Neural crest cell (in vitro differentiated cells): ENCODE results near the gene CA12. TPM values are rescaled to one million over a fixed set of nuclear protein-coding genes. Genes with fewer than 3 reads are reported as not detected.

ENCODE experiments used
- DNase-seq: peaks from one replicate; pipeline ENCODE4 v3.0.0; 2021; ENCODE audit warnings: low read depth, mixed read lengths, low spot score
- H3K27ac Mint-ChIP-seq: one replicate; pipeline ENCODE4 v1.8.0; 2021; ENCODE audit warnings: mild to moderate bottlenecking, mixed read lengths; ENCODE audit not compliant: unreplicated experiment
- H3K27me3 Mint-ChIP-seq: 2 replicates; pipeline ENCODE4 v1.8.0; 2021; ENCODE audit warnings: low read depth, mild to moderate bottlenecking, mixed read lengths
- H3K36me3 Mint-ChIP-seq: 2 replicates; pipeline ENCODE4 v1.8.0; 2021; ENCODE audit warnings: low read depth, mild to moderate bottlenecking, mixed read lengths
- H3K4me1 Mint-ChIP-seq: 2 replicates; pipeline ENCODE4 v1.8.0; 2021; ENCODE audit warnings: mixed read lengths
- H3K4me3 Mint-ChIP-seq: one replicate; pipeline ENCODE4 v1.8.0; 2021; ENCODE audit warnings: mild to moderate bottlenecking, mixed read lengths
- H3K9me3 Mint-ChIP-seq: 2 replicates; pipeline ENCODE4 v1.8.0; 2021; ENCODE audit warnings: mixed read lengths
- CTCF ChIP-seq: fragments of 200-600 bp; sonication (generic); conservative IDR thresholded peaks from 2 replicates; pipeline ENCODE4 v1.5.0; 2021; ENCODE audit warnings: antibody characterized with exemption, mild to moderate bottlenecking
- total RNA-seq: library from RNA; stranded (reverse); gene quantifications from 2 replicates; pipeline ENCODE4 v1.2.1, GENCODE V29; 2021

CA12 gene
- total RNA-seq, 1 donor from 2014 or later: 1.1 TPM

- Mint-ChIP-seq H3K4me1 (peaks cover 32% of the 10 kb centered on the region), H3K27me3 (no peaks in the 10 kb centered on the region), H3K36me3 (peaks cover 5% of the 10 kb centered on the region), H3K4me3 (peak overlapping the region; percentile 83), H3K27ac (no peak overlapping the region), H3K9me3 (peaks cover 4% of the 10 kb centered on the region)
- TF ChIP-seq CTCF: no peak
- no peak for DNase-seq
Measured at GRCh38 chr15:63277893-63278456, 103.7 kb downstream of the CA12 start.

GRCh38 chr15:63277038-63277892 is 104.4 kb downstream of the CA12 start, which contains the start of gene APH1B:
TSS of gene APH1B (plus strand) at chr15:63277605. CDS start at chr15:63277624, 19 bp downstream.
- DNase-seq: peak; percentile 72
- Mint-ChIP-seq H3K4me3 (peak within 1 kb of the TSS; percentile 97), H3K4me1 (peaks cover 32% of the 10 kb centered on the region), H3K36me3 (peaks cover 8% of the 10 kb centered on the region), H3K27me3 (no peaks in the 10 kb centered on the region), H3K27ac (peak within 1 kb of the TSS; percentile 97), H3K9me3 (peaks cover 4% of the 10 kb centered on the region)
- peak; percentile 23 for TF ChIP-seq CTCF

GRCh38 chr15:63276342-63277037 is 105.2 kb downstream of the CA12 start:
- Mint-ChIP-seq H3K27ac (no peak overlapping the region), H3K36me3 (peaks cover 8% of the 10 kb centered on the region), H3K9me3 (peaks cover 4% of the 10 kb centered on the region), H3K4me3 (peak overlapping the region; percentile 97), H3K4me1 (peaks cover 32% of the 10 kb centered on the region), H3K27me3 (no peaks in the 10 kb centered on the region)
- no peak for DNase-seq
- TF ChIP-seq CTCF: no peak

DNA sequence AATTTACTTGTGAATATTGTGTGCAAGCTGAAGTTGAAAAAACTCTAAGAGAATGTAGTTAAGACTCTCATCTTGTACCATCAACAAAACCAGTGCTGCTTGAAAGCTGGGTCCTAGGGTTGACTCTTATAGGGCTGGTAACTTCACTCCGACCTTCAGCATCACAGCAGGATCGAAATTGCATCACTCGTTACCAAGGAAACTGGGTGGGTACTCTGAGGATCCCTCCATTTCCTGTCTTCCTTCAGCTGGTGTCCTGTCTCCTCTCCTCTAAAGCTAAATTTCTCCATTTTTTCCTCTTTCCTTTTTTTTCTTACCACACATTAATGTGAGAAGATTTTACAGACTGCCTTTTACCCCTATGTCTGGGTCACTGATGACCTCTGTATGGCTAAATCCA is 107.2 kb downstream of the CA12 start:
- Mint-ChIP-seq H3K9me3 (peaks cover 4% of the 10 kb centered on the region), H3K36me3 (peaks cover 16% of the 10 kb centered on the region), H3K27ac (no peak overlapping the region), H3K27me3 (no peaks in the 10 kb centered on the region), H3K4me1 (peaks cover 32% of the 10 kb centered on the region), H3K4me3 (no peak overlapping the region)
- no peak for TF ChIP-seq CTCF
- no peak for DNase-seq

Other genes starting within 250 kb of the CA12 start
- gene RPS27L, start 224.4 kb downstream of the CA12 start, total RNA-seq: 85.2 and 86.6 TPM in 2 replicates
- gene RAB8B, start 192.2 kb downstream of the CA12 start, total RNA-seq: 51.0 and 58.4 TPM in 2 replicates
- gene APH1B, start 104.2 kb downstream of the CA12 start, total RNA-seq: 18.1 and 18.5 TPM in 2 replicates
- gene USP3, start 122.7 kb upstream of the CA12 start, total RNA-seq: 80.0 and 85.7 TPM in 2 replicates
- gene FBXL22, start 215.5 kb upstream of the CA12 start, total RNA-seq: 0.93 and 1.0 TPM in 2 replicates